Activated T-helper 17 cell treated with anti-CD3 and anti-CD28 coated beads, Interleukin-2, amount 50 U/mL, for 72 hours (primary cell): ENCODE data around the gene HOXC11. TPM values are rescaled to one million over a fixed set of nuclear protein-coding genes. Genes with fewer than 3 reads are reported as not detected.
A peak's percentile ranks its signal among the peaks of the same experiment; 100 is the strongest.

Source experiments
- ATAC-seq: fragments of 150-1000 bp; cut with Tn5 transposase; replicated peaks from 2 replicates; pipeline ENCODE4 v1.10.0; 2021; ENCODE audit warnings: mild to moderate bottlenecking, moderate library complexity
- H3K27ac Mint-ChIP-seq: one replicate; pipeline ENCODE4 v1.8.0; 2022; ENCODE audit warnings: mixed read lengths
- H3K27me3 Mint-ChIP-seq: one replicate; pipeline ENCODE4 v1.8.0; 2022; ENCODE audit warnings: mixed read lengths
- H3K36me3 Mint-ChIP-seq: one replicate; pipeline ENCODE4 v1.8.0; 2022; ENCODE audit warnings: low read depth, mild to moderate bottlenecking, mixed read lengths
- H3K4me1 Mint-ChIP-seq: one replicate; pipeline ENCODE4 v1.8.0; 2022; ENCODE audit warnings: mixed read lengths
- H3K4me3 Mint-ChIP-seq: one replicate; pipeline ENCODE4 v1.8.0; 2022; ENCODE audit warnings: mild to moderate bottlenecking, mixed read lengths
- H3K9me3 Mint-ChIP-seq: one replicate; pipeline ENCODE4 v1.8.0; 2022; ENCODE audit warnings: mixed read lengths
- total RNA-seq, 2 donors: library from RNA; stranded (reverse); gene quantifications; one replicate each; pipeline ENCODE4 v1.2.3, GENCODE V29; 2022

HOXC11 gene
- total RNA-seq, 2 donors from 2014 or later, result not detected

DNA sequence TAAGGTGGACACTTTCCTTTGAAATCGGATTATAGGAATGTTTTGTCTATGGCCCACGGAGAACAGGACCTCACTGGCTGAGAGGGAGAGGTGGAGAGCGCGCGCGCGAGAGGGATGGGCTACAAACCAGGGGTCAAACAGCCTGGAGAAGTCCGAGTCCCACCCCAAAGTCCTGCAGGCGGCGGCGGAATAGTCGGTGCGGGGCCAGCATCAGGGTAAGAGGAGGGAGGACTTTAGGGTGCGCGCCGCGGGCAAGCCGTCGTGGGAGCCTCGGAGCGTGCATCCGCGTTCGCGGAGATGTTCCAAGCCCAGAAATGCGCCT is 32.6 kb downstream of the HOXC11 start:
- Mint-ChIP-seq H3K4me3 (peak overlapping the region; percentile 65), H3K27ac (no peak overlapping the region), H3K27me3 (peaks cover 81% of the 10 kb centered on the region), H3K4me1 (peaks cover 4% of the 10 kb centered on the region), H3K36me3 (no peaks in the 10 kb centered on the region), H3K9me3 (no peaks in the 10 kb centered on the region)
- ATAC-seq, result no peak

DNA sequence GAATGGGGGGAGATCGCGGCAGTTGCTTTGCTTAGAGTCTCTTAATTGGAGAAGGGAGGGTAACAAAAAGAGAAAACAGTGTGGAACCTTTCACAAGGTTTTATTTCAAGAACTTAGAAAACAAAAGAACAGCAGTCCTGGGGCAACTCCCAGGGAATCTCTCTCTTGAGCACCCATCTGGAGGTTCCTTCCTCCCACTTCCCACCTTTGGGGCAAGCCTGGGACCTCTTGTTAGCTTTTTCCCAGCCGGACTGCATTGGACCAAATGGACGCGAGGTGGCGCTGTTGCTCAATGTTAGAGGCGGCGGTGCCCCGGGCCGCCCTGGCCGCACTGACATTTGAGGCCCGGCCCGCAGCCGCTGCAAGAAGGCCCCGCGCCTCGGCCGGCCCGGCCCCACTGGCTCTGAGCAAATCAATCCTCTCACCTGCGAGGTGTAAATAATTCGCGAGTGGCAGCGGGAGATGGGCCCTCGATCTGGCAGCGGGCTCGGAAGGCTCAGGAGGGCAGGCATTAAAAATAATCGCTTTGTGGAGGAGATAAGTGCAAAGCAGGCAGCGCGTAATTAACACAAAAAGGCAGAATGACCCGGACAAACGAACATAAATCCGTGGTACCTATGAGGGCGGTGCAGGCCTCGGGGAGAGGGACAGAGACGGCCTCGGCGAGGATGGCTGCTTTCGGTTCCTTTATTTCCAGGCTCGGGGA is 33.1 kb downstream of the HOXC11 start:
- peak; percentile 84 for ATAC-seq
- Mint-ChIP-seq H3K4me1 (peaks cover 6% of the 10 kb centered on the region), H3K4me3 (peak overlapping the region; percentile 65), H3K27ac (no peak overlapping the region), H3K36me3 (no peaks in the 10 kb centered on the region), H3K9me3 (no peaks in the 10 kb centered on the region), H3K27me3 (peaks cover 84% of the 10 kb centered on the region)

- H3K9me3 Mint-ChIP-seq, result no peaks in the 10 kb centered on the region
- no peak overlapping the region for H3K27ac Mint-ChIP-seq
- peak overlapping the region; percentile 65 for H3K4me3 Mint-ChIP-seq
- H3K4me1 Mint-ChIP-seq, result peaks cover 13% of the 10 kb centered on the region
- ATAC-seq, result no peak
- peaks cover 84% of the 10 kb centered on the region for H3K27me3 Mint-ChIP-seq
- H3K36me3 Mint-ChIP-seq, result no peaks in the 10 kb centered on the region
Measured at GRCh38 chr12:54006559-54007220, 33.8 kb downstream of the HOXC11 start.

DNA sequence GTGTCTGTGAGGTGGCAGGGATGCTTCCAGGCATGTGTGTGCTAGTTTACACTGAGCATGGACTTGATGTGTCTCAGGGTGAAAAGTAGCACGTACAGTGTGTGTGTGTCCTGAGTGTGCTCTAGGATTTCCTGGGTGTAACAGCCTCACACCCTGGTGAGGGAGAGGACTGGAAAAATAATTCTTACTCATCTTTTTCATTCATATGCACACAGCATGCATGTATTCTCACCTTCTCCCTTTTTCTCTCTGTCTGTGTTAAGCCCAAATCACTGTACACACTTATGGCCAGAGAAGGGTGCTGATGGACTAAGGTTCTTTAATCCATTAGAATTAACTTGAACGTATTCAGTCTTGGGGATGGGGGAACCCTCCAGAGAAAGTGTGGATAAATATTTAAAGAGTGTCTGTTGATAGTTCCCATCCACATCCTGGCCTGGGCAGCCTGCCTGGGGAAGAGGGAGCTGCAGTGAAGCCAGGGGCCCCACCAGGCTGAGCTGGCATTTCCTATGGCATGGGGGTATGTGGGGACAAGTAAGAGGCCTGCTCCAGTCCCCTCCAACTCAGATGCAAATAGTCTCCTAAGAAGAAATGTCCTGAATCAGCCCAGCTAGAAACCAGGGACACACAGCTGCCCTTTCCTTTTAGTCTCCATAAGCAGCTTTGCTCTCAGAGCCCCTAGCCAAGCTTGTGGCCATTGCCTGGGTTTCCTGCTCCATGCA is 34.8 kb downstream of the HOXC11 start:
- Mint-ChIP-seq H3K4me1 (peaks cover 13% of the 10 kb centered on the region), H3K27me3 (peaks cover 84% of the 10 kb centered on the region), H3K4me3 (no peak overlapping the region), H3K36me3 (no peaks in the 10 kb centered on the region), H3K9me3 (no peaks in the 10 kb centered on the region), H3K27ac (no peak overlapping the region)
- ATAC-seq, result no peak

- Mint-ChIP-seq H3K27ac (no peak overlapping the region), H3K4me3 (peak overlapping the region; percentile 20), H3K27me3 (peaks cover 84% of the 10 kb centered on the region), H3K4me1 (peaks cover 13% of the 10 kb centered on the region), H3K9me3 (no peaks in the 10 kb centered on the region), H3K36me3 (no peaks in the 10 kb centered on the region)
- no peak for ATAC-seq
Measured at GRCh38 chr12:54008260-54008552, 35.3 kb downstream of the HOXC11 start.

DNA sequence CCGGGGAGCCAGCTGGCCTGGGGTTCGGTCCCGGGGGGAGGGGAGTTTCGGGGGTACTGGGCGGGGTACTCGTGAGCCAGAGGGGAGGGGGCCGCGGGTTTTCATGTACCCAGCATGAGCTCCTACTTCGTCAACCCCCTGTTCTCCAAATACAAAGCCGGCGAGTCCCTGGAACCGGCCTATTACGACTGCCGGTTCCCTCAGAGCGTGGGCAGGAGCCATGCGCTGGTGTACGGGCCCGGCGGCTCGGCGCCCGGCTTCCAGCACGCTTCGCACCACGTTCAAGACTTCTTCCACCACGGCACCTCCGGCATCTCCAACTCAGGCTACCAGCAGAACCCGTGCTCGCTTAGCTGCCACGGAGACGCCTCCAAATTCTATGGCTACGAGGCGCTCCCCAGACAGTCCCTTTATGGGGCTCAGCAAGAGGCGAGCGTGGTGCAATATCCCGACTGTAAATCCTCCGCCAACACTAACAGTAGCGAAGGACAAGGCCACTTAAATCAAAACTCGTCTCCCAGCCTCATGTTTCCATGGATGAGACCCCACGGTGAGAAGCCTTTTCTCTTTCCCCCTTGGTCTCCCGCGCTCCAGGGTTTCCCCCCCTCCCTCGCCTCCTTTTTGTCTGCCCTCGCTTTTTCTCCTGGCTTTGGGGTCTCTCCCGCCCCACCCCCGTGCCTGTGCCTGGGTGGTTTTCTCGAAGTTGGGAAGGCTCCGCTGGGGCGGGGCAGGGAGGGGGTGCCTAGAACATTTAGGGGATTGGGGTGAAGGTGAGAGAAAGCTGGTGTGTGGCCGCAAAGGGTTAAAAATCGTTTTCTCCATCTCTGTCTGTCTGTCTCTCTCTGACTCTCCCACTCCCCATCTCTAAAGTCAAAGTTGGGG is 36.5 kb downstream of the HOXC11 start:
- ATAC-seq, result peak; percentile 40
- H3K4me1 Mint-ChIP-seq, result peaks cover 13% of the 10 kb centered on the region
- H3K27me3 Mint-ChIP-seq, result peaks cover 78% of the 10 kb centered on the region
- H3K4me3 Mint-ChIP-seq, result peak overlapping the region; percentile 58
- H3K27ac Mint-ChIP-seq, result no peak overlapping the region
- no peaks in the 10 kb centered on the region for H3K9me3 Mint-ChIP-seq
- H3K36me3 Mint-ChIP-seq, result no peaks in the 10 kb centered on the region

DNA sequence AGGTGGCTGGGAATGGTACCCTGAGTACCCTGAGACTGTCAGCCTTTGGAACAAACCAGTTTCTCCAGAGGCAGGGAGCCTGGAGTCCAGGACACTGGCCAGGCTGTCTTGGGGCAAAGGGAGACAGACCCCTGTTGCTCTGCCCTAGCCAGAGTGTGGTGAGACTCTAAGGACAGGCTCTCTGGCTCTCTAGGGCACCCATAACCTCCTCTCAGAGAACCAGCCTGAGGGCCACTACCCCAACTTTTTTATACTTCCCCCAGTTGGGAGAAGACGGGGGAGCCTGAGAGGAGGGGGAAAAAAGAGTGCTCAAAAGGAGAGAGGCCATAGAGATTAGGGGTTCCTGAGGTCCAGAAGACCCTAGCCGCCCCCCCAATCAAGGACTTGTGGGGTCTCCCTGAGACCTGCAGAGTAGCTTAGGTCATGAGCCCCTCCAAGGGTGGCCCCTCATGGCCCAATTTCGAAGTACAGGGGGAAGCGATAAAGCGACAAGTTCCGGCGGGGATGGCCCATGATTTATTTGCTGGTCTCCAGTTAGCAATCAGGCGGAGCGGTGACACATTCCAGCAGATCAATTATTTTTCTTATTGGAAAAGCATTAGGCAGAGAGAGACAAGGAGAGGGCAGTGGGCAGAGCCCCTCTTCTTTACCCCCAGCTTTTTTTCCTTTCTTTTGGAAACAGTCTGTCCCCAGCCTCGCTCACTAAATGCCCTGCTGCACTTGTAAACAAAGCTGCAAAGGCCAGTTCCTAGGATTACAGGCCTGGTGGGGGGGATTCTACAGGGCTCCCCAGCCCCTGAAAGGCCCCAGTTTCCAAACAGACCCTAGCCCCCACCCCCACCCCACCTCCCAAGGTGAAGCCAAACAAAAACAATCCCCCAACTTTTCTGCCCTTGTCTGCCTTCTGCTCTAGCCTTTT is 37.4 kb downstream of the HOXC11 start:
- no peaks in the 10 kb centered on the region for H3K9me3 Mint-ChIP-seq
- peaks cover 13% of the 10 kb centered on the region for H3K4me1 Mint-ChIP-seq
- peaks cover 7% of the 10 kb centered on the region for H3K36me3 Mint-ChIP-seq
- peak overlapping the region; percentile 58 for H3K4me3 Mint-ChIP-seq
- H3K27me3 Mint-ChIP-seq, result peaks cover 79% of the 10 kb centered on the region
- no peak for ATAC-seq
- no peak overlapping the region for H3K27ac Mint-ChIP-seq

DNA sequence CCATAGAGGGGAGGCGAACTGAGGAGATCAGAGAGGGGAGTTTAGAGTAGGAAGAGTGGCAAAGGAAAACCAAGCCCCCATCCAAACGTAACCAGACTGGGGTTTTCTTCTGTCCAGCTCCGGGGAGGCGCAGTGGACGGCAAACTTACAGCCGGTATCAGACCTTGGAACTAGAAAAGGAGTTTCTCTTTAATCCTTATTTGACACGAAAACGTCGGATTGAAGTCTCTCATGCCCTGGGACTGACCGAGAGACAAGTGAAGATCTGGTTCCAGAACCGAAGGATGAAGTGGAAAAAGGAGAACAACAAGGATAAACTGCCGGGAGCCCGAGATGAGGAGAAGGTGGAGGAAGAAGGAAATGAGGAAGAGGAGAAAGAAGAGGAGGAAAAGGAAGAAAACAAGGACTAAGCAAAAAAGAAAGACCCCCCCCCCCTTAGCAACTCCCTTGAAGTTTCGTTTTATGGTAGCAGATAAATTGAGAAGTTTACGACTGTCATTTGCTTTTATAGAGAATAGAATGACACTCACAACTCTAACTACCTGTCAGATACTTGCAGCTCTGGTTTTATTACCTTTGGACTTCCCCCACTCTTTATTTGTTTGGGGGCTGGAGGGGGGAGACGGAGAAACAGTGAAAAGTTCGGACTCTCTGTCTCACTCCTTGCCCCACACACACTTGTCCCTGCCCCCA is 38.2 kb downstream of the HOXC11 start:
- no peak for ATAC-seq
- Mint-ChIP-seq H3K27ac (no peak overlapping the region), H3K4me1 (peaks cover 11% of the 10 kb centered on the region), H3K4me3 (no peak overlapping the region), H3K9me3 (no peaks in the 10 kb centered on the region), H3K27me3 (peaks cover 75% of the 10 kb centered on the region), H3K36me3 (peaks cover 7% of the 10 kb centered on the region)

GRCh38 chr12:54011665-54012532 is 39.0 kb downstream of the HOXC11 start:
- H3K27me3 Mint-ChIP-seq, result peaks cover 68% of the 10 kb centered on the region
- no peak overlapping the region for H3K4me3 Mint-ChIP-seq
- no peak overlapping the region for H3K27ac Mint-ChIP-seq
- peaks cover 7% of the 10 kb centered on the region for H3K36me3 Mint-ChIP-seq
- peaks cover 9% of the 10 kb centered on the region for H3K4me1 Mint-ChIP-seq
- H3K9me3 Mint-ChIP-seq, result no peaks in the 10 kb centered on the region
- no peak for ATAC-seq

GRCh38 chr12:54012631-54013409 is 39.9 kb downstream of the HOXC11 start:
- H3K9me3 Mint-ChIP-seq, result no peaks in the 10 kb centered on the region
- H3K4me3 Mint-ChIP-seq, result no peak overlapping the region
- no peak for ATAC-seq
- peaks cover 68% of the 10 kb centered on the region for H3K27me3 Mint-ChIP-seq
- H3K36me3 Mint-ChIP-seq, result peaks cover 7% of the 10 kb centered on the region
- no peak overlapping the region for H3K27ac Mint-ChIP-seq
- peaks cover 15% of the 10 kb centered on the region for H3K4me1 Mint-ChIP-seq

- Mint-ChIP-seq H3K27ac (no peak overlapping the region), H3K36me3 (peaks cover 7% of the 10 kb centered on the region), H3K4me1 (peaks cover 15% of the 10 kb centered on the region), H3K9me3 (no peaks in the 10 kb centered on the region), H3K27me3 (peaks cover 61% of the 10 kb centered on the region), H3K4me3 (no peak overlapping the region)
- ATAC-seq, result no peak
Measured at GRCh38 chr12:54014377-54015017, 41.6 kb downstream of the HOXC11 start.
